SK-N-SH (cell line): ENCODE data around the gene PEX16. TPM values are rescaled to one million over a fixed set of nuclear protein-coding genes. Genes with fewer than 3 reads are reported as not detected.

Experiments used
- CTCF ChIA-PET: fragments of 300-600, 350-600 bp; formaldehyde crosslinking; extraction: SDS; loops from one replicate; lab custom pipeline; 2021; lab: Yijun Ruan, JAX
- POLR2A ChIA-PET: fragments of 350-600 bp; sonication (Branson Sonifier 250); formaldehyde crosslinking; extraction: SDS; loops from one replicate; lab custom pipeline; 2020; ENCODE audit warnings: antibody characterized with exemption, inconsistent platforms; lab: Yijun Ruan, JAX
- DNase-seq: peaks from one replicate; pipeline ENCODE4 v3.0.0; 2012
- H2AFZ ChIP-seq: fragments of 200-600 bp; sonication (generic); 2 replicates; pipeline ENCODE4 v1.8.1; 2016; ENCODE audit warnings: antibody characterized with exemption, mild to moderate bottlenecking, low read depth
- H3F3A ChIP-seq: fragments of 200-600 bp; sonication (generic); replicated peaks from 2 replicates; pipeline ENCODE3; 2016; ENCODE audit warnings: antibody characterized with exemption, mild to moderate bottlenecking; ENCODE audit not compliant: insufficient read depth
- H3K27ac ChIP-seq, 2 experiments: fragments of 200-500 bp in 1 of 2; fragments of 200-600 bp in 1 of 2; sonication (Bioruptor generic) in 1 of 2; sonication (generic), shearing (Covaris generic) in 1 of 2; 2 replicates each; pipeline versions ENCODE4 v1.5.1 to v1.6.1; 2014 to 2016; ENCODE audit warnings: low read depth in 2 of 2, inconsistent platforms in 1 of 2, low read length in 1 of 2, mild to moderate bottlenecking in 1 of 2, mixed read lengths in 1 of 2
- H3K27me3 ChIP-seq: fragments of 200-600 bp; sonication (generic), shearing (Covaris generic); 2 replicates; pipeline ENCODE4 v1.6.1; 2016; ENCODE audit warnings: mixed run types; ENCODE audit not compliant: insufficient read depth
- H3K36me3 ChIP-seq, 2 experiments: fragments of 200-500 bp in 1 of 2; fragments of 200-600 bp in 1 of 2; sonication (Bioruptor generic) in 1 of 2; sonication (generic) in 1 of 2; replicated peaks in 1 of 2; 2 replicates each; pipeline versions ENCODE3 to v1.5.1; 2014 to 2016; ENCODE audit warnings: low read length in 1 of 2, mild to moderate bottlenecking in 1 of 2; ENCODE audit not compliant: insufficient read depth in 2 of 2, control insufficient read depth in 1 of 2
- H3K4me1 ChIP-seq, 2 experiments: fragments of 200-500 bp in 1 of 2; fragments of 200-600 bp in 1 of 2; sonication (Bioruptor generic) in 1 of 2; sonication (generic), shearing (Covaris generic) in 1 of 2; 2 replicates each; pipeline versions ENCODE4 v1.5.1 to v1.6.1; 2014 to 2016; ENCODE audit warnings: low read depth in 1 of 2, low read length in 1 of 2, mixed run types in 1 of 2; ENCODE audit not compliant: insufficient read depth in 2 of 2, control insufficient read depth in 1 of 2
- H3K4me2 ChIP-seq: fragments of 200-600 bp; sonication (generic), shearing (Covaris generic); 2 replicates; pipeline ENCODE4 v1.6.1; 2017; ENCODE audit warnings: mixed run types
- H3K4me3 ChIP-seq, 2 experiments: fragments of 200-500 bp in 1 of 2; fragments of 200-600 bp in 1 of 2; sonication (Bioruptor generic) in 1 of 2; sonication (generic), shearing (Covaris generic) in 1 of 2; 2 replicates each; pipeline versions ENCODE4 v1.5.1 to v1.8.1; 2014 to 2016; ENCODE audit warnings: low read depth in 2 of 2, inconsistent platforms in 1 of 2, low read length in 1 of 2, mild to moderate bottlenecking in 1 of 2, mixed read lengths in 1 of 2, moderate library complexity in 1 of 2
- H3K79me2 ChIP-seq: fragments of 200-600 bp; sonication (generic); 2 replicates; pipeline ENCODE4 v1.8.1; 2017; ENCODE audit warnings: mild to moderate bottlenecking; ENCODE audit not compliant: insufficient read depth
- H3K9ac ChIP-seq: fragments of 200-600 bp; sonication (generic); 2 replicates; pipeline ENCODE4 v1.6.1; 2017; ENCODE audit warnings: mixed run types
- H3K9me2 ChIP-seq: fragments of 200-600 bp; sonication (generic); 2 replicates; pipeline ENCODE4 v1.6.1; 2017; ENCODE audit warnings: mixed run types
- H3K9me3 ChIP-seq: fragments of 200-600 bp; sonication (generic); 2 replicates; pipeline ENCODE4 v1.6.1; 2017; ENCODE audit warnings: mixed run types, mild to moderate bottlenecking, moderate library complexity
- H4K20me1 ChIP-seq: fragments of 200-600 bp; sonication (generic); 2 replicates; pipeline ENCODE4 v1.6.1; 2017; ENCODE audit warnings: mild to moderate bottlenecking, mixed run types; ENCODE audit not compliant: insufficient read depth
- CHD2 ChIP-seq: fragments of 150-350 bp; IDR thresholded peaks from 2 replicates; pipeline ENCODE4 v1.6.1; 2018; ENCODE audit warnings: low read length; ENCODE audit not compliant: partially characterized antibody
- EP300 ChIP-seq, 2 experiments: IDR thresholded peaks; 2 replicates each; pipeline versions ENCODE4 v1.4.0 to v1.6.1; 2012; ENCODE audit warnings: borderline replicate concordance in 1 of 2, low read depth in 1 of 2, low read length in 1 of 2
- FOXJ3 ChIP-seq: sonication (generic); formaldehyde crosslinking; IDR thresholded peaks from 2 replicates; pipeline ENCODE4 v1.5.1; 2020; ENCODE audit warnings: mild to moderate bottlenecking, missing genetic modification reagents
- GABPA ChIP-seq: IDR thresholded peaks from 2 replicates; pipeline ENCODE4 v1.4.0; 2012; ENCODE audit warnings: low read depth, mild to moderate bottlenecking
- PBX3 ChIP-seq: IDR thresholded peaks from 2 replicates; pipeline ENCODE4; 2012
- SIN3A ChIP-seq: IDR thresholded peaks from 2 replicates; pipeline ENCODE4 v1.6.1; 2012; ENCODE audit warnings: low read depth, mild to moderate bottlenecking, low read length, moderate library complexity, borderline replicate concordance
- SMC3 ChIP-seq: IDR thresholded peaks from 2 replicates; pipeline ENCODE4 v1.6.1; 2012; ENCODE audit warnings: low read depth, low read length, improper control_type of control experiment
- TCF12 ChIP-seq: IDR thresholded peaks from 2 replicates; pipeline ENCODE4 v1.4.0; 2012
- TEAD4 ChIP-seq: IDR thresholded peaks from 2 replicates; pipeline ENCODE4 v1.4.0; 2012; ENCODE audit warnings: mild to moderate bottlenecking, borderline replicate concordance; ENCODE audit not compliant: insufficient read depth
- YY1 ChIP-seq: IDR thresholded peaks from 2 replicates; pipeline ENCODE4 v1.4.0; 2012; ENCODE audit warnings: low read depth, mild to moderate bottlenecking
- WGBS: methylation state at CpG from one replicate; pipeline ENCODE4 v1.1.6; 2017; ENCODE audit warnings: low lambda C conversion rate; 5-methylcytosine and 5-hydroxymethylcytosine counted together
- polyA plus RNA-seq, 3 experiments: library from polyadenylated mRNA; depleted of rRNA; stranded (reverse); fragments of >200 nt; gene quantifications; 2 replicates each; pipeline ENCODE4 v1.2.3, GENCODE V29; 2012

PEX16 gene
- polyA plus RNA-seq, 1 of the 3 experiments (the other 2 are of a cell fraction): 46.4 TPM

DNA sequence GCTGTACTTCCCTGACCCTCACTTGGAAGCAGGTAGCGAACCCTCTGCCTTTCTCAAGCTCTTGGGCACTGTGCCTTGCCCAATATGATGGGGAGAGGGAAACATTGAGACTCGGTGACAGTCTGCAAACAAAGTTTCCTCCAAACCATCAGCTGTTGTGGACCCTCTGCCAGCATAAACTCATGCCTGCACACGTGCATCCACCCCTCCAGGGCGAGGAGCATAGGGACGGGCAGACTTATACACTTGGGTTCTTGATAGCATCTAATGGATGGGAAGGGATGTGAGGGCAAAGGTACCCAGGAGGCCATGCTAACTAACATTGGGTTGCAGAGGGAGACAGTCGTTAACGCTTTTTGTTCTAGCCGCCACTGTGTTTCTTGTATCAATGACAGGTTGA lies 40.5 kb downstream of the PEX16 start:
- no peak overlapping the region for H3K9ac ChIP-seq
- WGBS: 94% methylated on average over 8 of the region's 8 CpGs
- no peaks in the 10 kb centered on the region for H3K9me3 ChIP-seq
- CTCF ChIA-PET: interaction anchor here (0.8 to 1.4 kb wide), 3 partner anchors 16 to 105 kb away, joined by 3 read pairs; no protein-coding TSS in a partner anchor
- no peaks in the 10 kb centered on the region for H3K79me2 ChIP-seq
- H2AFZ ChIP-seq: no peak overlapping the region
- H3K9me2 ChIP-seq: no peaks in the 10 kb centered on the region
- no peak for DNase-seq
- H3F3A ChIP-seq: peaks cover 27% of the 10 kb centered on the region
- H3K27me3 ChIP-seq: no peaks in the 10 kb centered on the region
- H3K4me1 ChIP-seq: peaks cover 37 to 38% of the 10 kb centered on the region in 2 experiments
- TF ChIP-seq PBX3 (no peak), TEAD4 (no peak), SIN3A (no peak), EP300 (IDR thresholded peaks at IDR 0.05; ENCODE audit: borderline replicate concordance in 1 of 2, low read depth in 1 of 2, low read length in 1 of 2) (no peak), GABPA (no peak), FOXJ3 (CRISPR knock-in tag) (no peak), SMC3 (no peak)
- H3K27ac ChIP-seq: no peak overlapping the region
- H3K36me3 ChIP-seq: peaks cover 16 to 36% of the 10 kb centered on the region in 2 experiments
- peaks cover 14% of the 10 kb centered on the region for H4K20me1 ChIP-seq
- no peak overlapping the region for H3K4me3 ChIP-seq
- no peak overlapping the region for H3K4me2 ChIP-seq
- POLR2A ChIA-PET: no interaction called here

DNA sequence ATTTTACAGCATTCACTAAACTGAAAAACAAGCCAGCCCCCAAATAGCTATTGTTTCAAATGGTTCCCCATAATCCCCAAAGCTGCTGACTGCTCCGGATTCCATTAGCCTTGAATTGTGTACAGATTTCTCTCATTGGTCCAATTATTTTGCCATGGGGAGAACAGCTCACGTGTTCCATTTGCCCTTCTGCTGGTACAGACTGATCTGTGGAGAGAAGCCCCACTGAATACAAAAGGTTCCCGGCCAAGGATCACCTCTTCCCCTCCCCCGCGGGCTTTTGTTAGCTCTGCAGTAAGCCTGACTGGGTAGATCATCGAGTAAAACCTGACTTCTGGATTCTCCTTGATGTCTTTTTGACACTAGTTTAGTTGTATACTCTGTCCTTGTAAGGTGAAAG lies 41.3 kb downstream of the PEX16 start:
- Histone ChIP-seq H3K36me3 (peaks cover 22 to 35% of the 10 kb centered on the region in 2 experiments), H3K9me3 (no peaks in the 10 kb centered on the region), H3K27me3 (no peaks in the 10 kb centered on the region), H3K9ac (no peak overlapping the region), H3K4me3 (no peak overlapping the region), H3K9me2 (no peaks in the 10 kb centered on the region), H3K4me2 (no peak overlapping the region), H3K79me2 (no peaks in the 10 kb centered on the region), H4K20me1 (peaks cover 9% of the 10 kb centered on the region), H3K4me1 (peaks cover 30 to 40% of the 10 kb centered on the region in 2 experiments), H3K27ac (no peak overlapping the region), H3F3A (peaks cover 35% of the 10 kb centered on the region), H2AFZ (no peak overlapping the region)
- WGBS: 75% methylated on average over 6 of the region's 6 CpGs
- ChIA-PET CTCF (interaction anchor here (0.6 to 1.7 kb wide), 6 partner anchors 31 to 185 kb away, joined by 3 to 6 read pairs (median 4); no protein-coding TSS in a partner anchor), POLR2A (no interaction called here)
- DNase-seq: no peak
- TF ChIP-seq CHD2 (no peak), YY1 (no peak), TCF12 (no peak), SIN3A (no peak)
